ENCODE measurements around the gene FLOT2. TPM values are rescaled to one million over a fixed set of nuclear protein-coding genes. Genes with fewer than 3 reads are reported as not detected.

FLOT2 gene
- total RNA-seq, 3 donors from 2014 or later (not counting 1 experiment from before 2014, with no cell fraction given): 132 to 152 (median 152) TPM

GRCh38 chr17:28902819-28903545 is 5.4 kb upstream of the FLOT2 start, which contains the start of gene DHRS13:
Gene DHRS13, minus strand, starts transcription at chr17:28903079. Its CDS starts 135 bp downstream, at chr17:28902944.
- DNase-seq (peak; percentile 92 to 98), ATAC-seq (peak; percentile 92 to 99 (median 95))
- Mint-ChIP-seq H3K36me3 (no peaks in the 10 kb centered on the region), H3K4me1 (peaks cover 19 to 47% of the 10 kb centered on the region in 2 donors), H3K9me3 (no peaks in the 10 kb centered on the region), H3K27me3 (ENCODE audit: low read depth in 2 of 2) (no peaks in the 10 kb centered on the region), H3K27ac (peak within 1 kb of the TSS; percentile 69 to 84), H3K4me3 (peak within 1 kb of the TSS; percentile 83)
- Histone ChIP-seq H3K4me3 (ENCODE audit: low read length) (peak within 1 kb of the TSS; percentile 69), H3K36me3 (ENCODE audit: control insufficient read depth, insufficient read depth, low read length) (peaks cover 21% of the 10 kb centered on the region), H3K4me1 (ENCODE audit: control insufficient read depth, insufficient read depth, low read length) (peaks cover 30% of the 10 kb centered on the region), H3K9me3 (ENCODE audit: control insufficient read depth, insufficient read depth, low read length) (no peaks in the 10 kb centered on the region), H3K27me3 (ENCODE audit: control insufficient read depth, insufficient read depth, low read length) (no peaks in the 10 kb centered on the region), H3K27ac (ENCODE audit: low read length) (peak within 1 kb of the TSS; percentile 48)
- intact Hi-C loops (cut with micrococcal nuclease): loop anchor here (2.0 to 5.0 kb wide), 4 partner anchors 24 to 256 kb away; partner anchors contain the start of gene BLTP2
- peak; percentile 99 for TF ChIP-seq CTCF (IDR thresholded peaks at IDR 0.05)
- 1% methylated on average over 55 of the region's 55 CpGs for WGBS (ENCODE audit: insufficient coverage)

DNA sequence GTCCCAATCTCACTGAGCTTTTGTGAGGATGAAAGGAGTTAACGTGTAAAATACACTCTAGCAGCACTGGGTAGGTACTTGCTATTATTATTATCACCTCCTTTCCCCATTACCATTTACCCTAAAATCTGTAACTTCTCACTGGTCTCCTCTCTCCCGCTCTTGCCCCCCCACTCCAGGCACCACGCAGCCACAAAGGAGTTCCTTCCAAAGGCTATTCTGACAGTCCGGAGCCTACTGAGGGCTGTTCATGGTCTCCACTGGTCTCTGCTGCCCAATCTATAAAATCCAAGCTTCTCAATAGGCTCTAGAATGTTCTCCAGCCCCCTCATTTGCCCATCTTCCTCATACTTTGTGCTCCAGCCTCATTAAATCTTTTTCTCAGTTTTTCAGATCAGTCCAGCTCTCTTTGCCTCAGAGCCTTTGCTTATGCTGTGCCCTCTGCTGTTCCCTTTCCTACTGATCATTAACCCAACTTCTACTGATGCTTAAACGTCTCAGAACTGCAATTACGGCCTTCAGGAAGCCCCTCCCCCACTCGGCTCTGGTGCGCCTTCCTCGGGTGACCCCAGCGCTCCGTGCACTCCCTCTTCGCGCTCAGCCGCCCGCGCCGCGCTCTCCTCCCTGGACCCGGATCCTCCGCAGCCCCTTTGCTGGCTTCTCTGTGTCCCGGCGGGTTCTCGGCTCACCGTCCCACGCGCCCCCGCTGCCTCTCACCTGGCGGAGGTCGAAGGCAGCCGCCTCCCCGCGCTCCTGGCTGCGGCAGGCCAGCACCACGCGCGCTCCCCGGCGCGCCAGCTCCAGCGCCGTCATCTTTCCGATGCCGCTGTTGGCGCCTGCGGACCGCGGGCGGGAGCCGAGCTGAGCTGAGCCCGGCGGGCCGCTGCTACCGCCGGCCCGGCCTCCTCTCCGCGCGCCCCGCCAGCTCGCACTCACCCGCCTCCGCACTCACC is 4.6 kb upstream of the FLOT2 start:
- Histone ChIP-seq H3K36me3 (ENCODE audit: control insufficient read depth, insufficient read depth, low read length) (peaks cover 14% of the 10 kb centered on the region), H3K9me3 (ENCODE audit: control insufficient read depth, insufficient read depth, low read length) (no peaks in the 10 kb centered on the region), H3K4me3 (ENCODE audit: low read length) (peak overlapping the region; percentile 69), H3K27ac (ENCODE audit: low read length) (peak overlapping the region; percentile 28), H3K27me3 (ENCODE audit: control insufficient read depth, insufficient read depth, low read length) (no peaks in the 10 kb centered on the region), H3K4me1 (ENCODE audit: control insufficient read depth, insufficient read depth, low read length) (peaks cover 34% of the 10 kb centered on the region)
- no peaks in the 10 kb centered on the region for H3K27me3 Mint-ChIP-seq (ENCODE audit: low read depth in 2 of 2)
- WGBS (ENCODE audit: insufficient coverage): 4% methylated on average over 62 of the region's 62 CpGs
- no peaks in the 10 kb centered on the region for H3K36me3 Mint-ChIP-seq
- peak overlapping the region; percentile 83 for H3K4me3 Mint-ChIP-seq
- ATAC-seq (peak; percentile 28 to 35 (median 33)), DNase-seq (peak in 1 of 2 donors; percentile 72)
- peaks cover 23 to 53% of the 10 kb centered on the region in 2 donors for H3K4me1 Mint-ChIP-seq
- H3K9me3 Mint-ChIP-seq: no peaks in the 10 kb centered on the region
- intact Hi-C loops (cut with micrococcal nuclease): loop anchor here (2.0 to 5.0 kb wide), 4 partner anchors 25 to 255 kb away; partner anchors contain the start of gene BLTP2
- peak overlapping the region; percentile 69 to 84 for H3K27ac Mint-ChIP-seq
- TF ChIP-seq CTCF (IDR thresholded peaks at IDR 0.05): no peak

GRCh38 chr17:28900986-28901726 is 3.6 kb upstream of the FLOT2 start:
- ATAC-seq (no peak), DNase-seq (no peak)
- no peak for TF ChIP-seq CTCF (IDR thresholded peaks at IDR 0.05)
- Histone ChIP-seq H3K36me3 (ENCODE audit: control insufficient read depth, insufficient read depth, low read length) (peaks cover 4% of the 10 kb centered on the region), H3K27ac (ENCODE audit: low read length) (no peak overlapping the region), H3K4me3 (ENCODE audit: low read length) (no peak overlapping the region), H3K27me3 (ENCODE audit: control insufficient read depth, insufficient read depth, low read length) (no peaks in the 10 kb centered on the region), H3K4me1 (ENCODE audit: control insufficient read depth, insufficient read depth, low read length) (peaks cover 43% of the 10 kb centered on the region), H3K9me3 (ENCODE audit: control insufficient read depth, insufficient read depth, low read length) (no peaks in the 10 kb centered on the region)
- H3K27me3 Mint-ChIP-seq (ENCODE audit: low read depth in 2 of 2): no peaks in the 10 kb centered on the region
- no peaks in the 10 kb centered on the region for H3K9me3 Mint-ChIP-seq
- intact Hi-C loops (cut with micrococcal nuclease): loop anchor here (5.0 kb wide), 2 partner anchors 139 to 254 kb away; partner anchors contain the start of gene BLTP2
- H3K4me1 Mint-ChIP-seq: peaks cover 32 to 63% of the 10 kb centered on the region in 2 donors
- H3K27ac Mint-ChIP-seq: peak overlapping the region; percentile 69 to 84
- 88% methylated on average over 24 of the region's 24 CpGs for WGBS (ENCODE audit: insufficient coverage)
- peak overlapping the region; percentile 83 for H3K4me3 Mint-ChIP-seq
- no peaks in the 10 kb centered on the region for H3K36me3 Mint-ChIP-seq
